Panc1 (cell line): ENCODE data around the gene KIFC3. TPM values are rescaled to one million over a fixed set of nuclear protein-coding genes. Genes with fewer than 3 reads are reported as not detected.

Source experiments
- ATAC-seq: fragments of 200-7000 bp; cut with Tn5 transposase; 2 replicates; pipeline ENCODE4 v1.9.1; 2020; ENCODE audit warnings: mild to moderate bottlenecking, moderate library complexity
- BruUV-seq: library from RNA; stranded (reverse); fragments of 400-500 nt; replicated peaks from 2 replicates; lab custom pipeline; 2021; lab: Mats Ljungman, UMichigan
- CTCF ChIA-PET: fragments of 300-600 bp; sonication (Branson Sonifier 250); formaldehyde crosslinking; loops from one replicate; lab custom pipeline; 2022; ENCODE audit warnings: antibody characterized with exemption; lab: Charles Lee
- POLR2A ChIA-PET: fragments of 300-600 bp; sonication (Branson Sonifier 250); formaldehyde crosslinking; loops from one replicate; lab custom pipeline; 2022; ENCODE audit warnings: antibody characterized with exemption; lab: Charles Lee
- DNase-seq: peaks from one replicate; pipeline ENCODE4 v3.0.0-alpha.2; 2010; ENCODE audit warnings: low read depth, low spot score
- H3K27ac ChIP-seq: 2 replicates; pipeline ENCODE4 v1.5.1; 2011; ENCODE audit warnings: mild to moderate bottlenecking, low read length, inconsistent platforms
- H3K27me3 ChIP-seq: fragments of 200-500 bp; sonication (Bioruptor generic); 2 replicates; pipeline ENCODE4 v1.6.0; 2014; ENCODE audit warnings: low read length, inconsistent platforms; ENCODE audit not compliant: control insufficient read depth, insufficient read depth
- H3K36me3 ChIP-seq: fragments of 200-500 bp; sonication (Bioruptor generic); 2 replicates; pipeline ENCODE4 v1.5.1; 2014; ENCODE audit warnings: inconsistent platforms, mild to moderate bottlenecking, low read length, moderate library complexity; ENCODE audit not compliant: control insufficient read depth, insufficient read depth
- H3K4me1 ChIP-seq: 2 replicates; pipeline ENCODE4 v1.5.1; 2011; ENCODE audit warnings: inconsistent platforms, mild to moderate bottlenecking, low read length, moderate library complexity; ENCODE audit not compliant: control insufficient read depth, insufficient read depth
- H3K4me3 ChIP-seq, 2 experiments: 2 replicates each; pipeline ENCODE4 v1.5.1; 2011 to 2012; ENCODE audit warnings: low read depth in 2 of 2, low read length in 2 of 2, mild to moderate bottlenecking in 2 of 2, inconsistent platforms in 1 of 2, moderate library complexity in 1 of 2
- H3K9me3 ChIP-seq: fragments of 200-500 bp; sonication (Bioruptor generic); 2 replicates; pipeline ENCODE4 v1.5.1; 2014; ENCODE audit warnings: low read depth, mild to moderate bottlenecking, inconsistent platforms, low read length, moderate library complexity; ENCODE audit not compliant: control insufficient read depth, insufficient read depth
- CTCF ChIP-seq: fragments of 450-650 bp; IDR thresholded peaks from 2 replicates; pipeline ENCODE4 v1.5.1; 2017; ENCODE audit warnings: mild to moderate bottlenecking
- POLR2AphosphoS5 ChIP-seq: IDR thresholded peaks from 2 replicates; pipeline ENCODE4 v1.6.1; 2012; ENCODE audit warnings: mild to moderate bottlenecking, low read depth, low read length, moderate library complexity
- REST ChIP-seq, 2 experiments: IDR thresholded peaks; 2 replicates each; pipeline ENCODE4 v1.6.1; 2011 to 2012; ENCODE audit warnings: low read depth in 2 of 2, control low read depth in 1 of 2, low read length in 1 of 2, mild to moderate bottlenecking in 1 of 2, moderate library complexity in 1 of 2; ENCODE audit not compliant: insufficient read depth in 1 of 2
- SIN3A ChIP-seq: IDR thresholded peaks from 2 replicates; pipeline ENCODE4 v1.6.1; 2012; ENCODE audit warnings: low read depth, mild to moderate bottlenecking, low read length, moderate library complexity, borderline replicate concordance; ENCODE audit not compliant: insufficient read depth
- TCF7L2 ChIP-seq: IDR thresholded peaks from 2 replicates; pipeline ENCODE4 v1.6.1; 2011; ENCODE audit warnings: mild to moderate bottlenecking, low read depth, low read length, inconsistent platforms
- in situ Hi-C: cut with HindIII; loops from 2 replicates; pipeline ENCODE4 v1.10.0; 2016; ENCODE audit warnings: low sequenced_read_pairs, low pct_unique_long_range_greater_than_20kb
- intact Hi-C: fragments of 100-400 bp; cut with micrococcal nuclease; formaldehyde crosslinking; loops from one replicate; pipeline ENCODE4 v1.10.0; 2022; ENCODE audit not compliant: unreplicated experiment
- total RNA-seq: library from RNA; stranded (reverse); gene quantifications from one replicate; pipeline ENCODE4 v1.2.1, GENCODE V29; 2021; ENCODE audit not compliant: unreplicated experiment

KIFC3 gene
- total RNA-seq, 1 experiment from 2014 or later, result 51.5 TPM

- CTCF ChIA-PET, result interaction anchor here (1.5 kb wide), 1 partner anchor 149 kb away, joined by 3 read pairs; no protein-coding TSS in a partner anchor
- Histone ChIP-seq H3K9me3 (no peaks in the 10 kb centered on the region), H3K4me1 (peaks cover 4% of the 10 kb centered on the region), H3K27me3 (no peaks in the 10 kb centered on the region), H3K27ac (no peak overlapping the region), H3K4me3 (no peak overlapping the region), H3K36me3 (no peaks in the 10 kb centered on the region; the same call in 1 of the 2 replicates)
- BruUV-seq, result no TSS peak
- ATAC-seq (no peak), DNase-seq (no peak)
- in situ Hi-C loops, result no loop called here
- POLR2A ChIA-PET, result no interaction called here
- intact Hi-C loops, result loop anchor here (5.0 kb wide), 1 partner anchor 148 kb away; no protein-coding TSS in a partner anchor
- TF ChIP-seq POLR2AphosphoS5, result no peak
- TF ChIP-seq CTCF, result no peak
- TF ChIP-seq SIN3A, result no peak
- no peak for TF ChIP-seq REST (IDR thresholded peaks at IDR 0.05; ENCODE audit: insufficient read depth in 1 of 2, low read depth in 2 of 2, low read length in 1 of 2)
- TF ChIP-seq TCF7L2, result no peak
Observed at GRCh38 chr16:57739756-57740422, 62.4 kb downstream of the KIFC3 start.

- POLR2A ChIA-PET, result interaction anchor here (0.6 kb wide), 1 partner anchor 149 kb away, joined by 7 read pairs; no protein-coding TSS in a partner anchor
- Histone ChIP-seq H3K9me3 (no peaks in the 10 kb centered on the region), H3K36me3 (peaks cover 3% of the 10 kb centered on the region; the same call in 1 of the 2 replicates), H3K27me3 (no peaks in the 10 kb centered on the region), H3K4me1 (peaks cover 4% of the 10 kb centered on the region), H3K4me3 (no peak overlapping the region), H3K27ac (no peak overlapping the region)
- no peak for TF ChIP-seq TCF7L2
- TF ChIP-seq REST (IDR thresholded peaks at IDR 0.05; ENCODE audit: insufficient read depth in 1 of 2, low read depth in 2 of 2, low read length in 1 of 2), result no peak
- TF ChIP-seq CTCF, result no peak
- TF ChIP-seq SIN3A, result no peak
- TF ChIP-seq POLR2AphosphoS5, result no peak
- no TSS peak for BruUV-seq
- CTCF ChIA-PET, result interaction anchor here (1.5 kb wide), 1 partner anchor 148 kb away, joined by 3 read pairs; no protein-coding TSS in a partner anchor
- intact Hi-C loops (loop anchor here (5.0 kb wide), 1 partner anchor 147 kb away; no protein-coding TSS in a partner anchor), in situ Hi-C loops (no loop called here)
- no peak for DNase-seq
- no peak for ATAC-seq
Observed at GRCh38 chr16:57738844-57739243, 63.4 kb downstream of the KIFC3 start.
